Activated CD4-positive, alpha-beta memory T cell treated with anti-CD3 and anti-CD28 coated beads for 36 hours (primary cell): ENCODE measurements around the gene SV2B. TPM values are rescaled to one million over a fixed set of nuclear protein-coding genes. Genes with fewer than 3 reads are reported as not detected.
A peak's percentile ranks its signal among the peaks of the same experiment; 100 is the strongest.

Experiments used
- CTCF ChIA-PET: fragments of 350-600 bp; sonication (Branson Sonifier 250); formaldehyde crosslinking; loops from one replicate; lab custom pipeline; 2021; ENCODE audit warnings: antibody characterized with exemption, inconsistent platforms; lab: Charles Lee
- POLR2A ChIA-PET: fragments of 350-600 bp; sonication (Branson Sonifier 250); formaldehyde crosslinking; loops from one replicate; lab custom pipeline; 2021; ENCODE audit warnings: antibody characterized with exemption; lab: Charles Lee
- DNase-seq: peaks from one replicate; pipeline ENCODE4 v3.0.0-alpha.2; 2020
- H3K27ac Mint-ChIP-seq: one replicate; pipeline ENCODE4 v1.8.0; 2021; ENCODE audit warnings: mixed read lengths
- H3K27me3 Mint-ChIP-seq: one replicate; pipeline ENCODE4 v1.8.0; 2021; ENCODE audit warnings: mixed read lengths
- H3K36me3 Mint-ChIP-seq: one replicate; pipeline ENCODE4 v1.8.0; 2021; ENCODE audit warnings: mixed read lengths
- H3K4me1 Mint-ChIP-seq: one replicate; pipeline ENCODE4 v1.8.0; 2021; ENCODE audit warnings: low read depth, mixed read lengths
- H3K4me3 Mint-ChIP-seq: one replicate; pipeline ENCODE4 v1.8.0; 2021; ENCODE audit warnings: mild to moderate bottlenecking, mixed read lengths
- H3K9me3 Mint-ChIP-seq: one replicate; pipeline ENCODE4 v1.8.0; 2021; ENCODE audit warnings: mixed read lengths
- intact Hi-C: fragments of 100-400 bp; cut with micrococcal nuclease; formaldehyde crosslinking; loops from one replicate; pipeline ENCODE4 v1.15.1; 2023
- total RNA-seq, 2 experiments: library from RNA; stranded (reverse); gene quantifications; one replicate each; pipeline ENCODE4 v1.2.3, GENCODE V29; 2021

Gene SV2B
- total RNA-seq, 2 experiments from 2014 or later: 0.02 to 0.05 TPM

DNA sequence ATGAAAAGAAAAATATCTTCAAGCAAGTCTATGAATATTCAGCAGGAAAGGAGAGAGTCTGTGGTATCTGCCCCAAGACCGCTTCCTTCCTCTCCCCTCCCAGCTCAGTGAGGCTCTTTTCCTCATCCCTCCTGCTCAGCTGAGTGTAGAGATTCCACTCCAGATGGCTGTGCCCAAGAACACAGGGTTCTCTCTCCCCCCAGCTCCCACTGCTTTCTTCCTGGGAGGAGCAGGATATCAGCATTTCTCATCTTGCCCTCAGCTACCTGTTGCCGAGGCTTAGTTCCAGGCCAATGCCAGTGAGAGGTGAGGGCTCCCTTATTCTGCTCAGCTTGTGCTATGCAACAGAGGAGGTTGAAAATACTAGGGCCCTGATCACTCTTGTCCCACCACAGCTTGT is 211.9 kb downstream of the SV2B start:
- H3K9me3 Mint-ChIP-seq: no peaks in the 10 kb centered on the region
- H3K36me3 Mint-ChIP-seq: peaks cover 2% of the 10 kb centered on the region
- no peak overlapping the region for H3K4me3 Mint-ChIP-seq
- no peak overlapping the region for H3K27ac Mint-ChIP-seq
- peak; percentile 44 for DNase-seq
- intact Hi-C loops: no loop called here
- POLR2A ChIA-PET: no interaction called here
- H3K27me3 Mint-ChIP-seq: peaks cover 3% of the 10 kb centered on the region
- CTCF ChIA-PET: interaction anchor here (0.6 to 2.3 kb wide), 4 partner anchors 9 to 394 kb away, joined by 3 to 19 read pairs (median 7); no protein-coding TSS in a partner anchor
- H3K4me1 Mint-ChIP-seq: peaks cover 62% of the 10 kb centered on the region

DNA sequence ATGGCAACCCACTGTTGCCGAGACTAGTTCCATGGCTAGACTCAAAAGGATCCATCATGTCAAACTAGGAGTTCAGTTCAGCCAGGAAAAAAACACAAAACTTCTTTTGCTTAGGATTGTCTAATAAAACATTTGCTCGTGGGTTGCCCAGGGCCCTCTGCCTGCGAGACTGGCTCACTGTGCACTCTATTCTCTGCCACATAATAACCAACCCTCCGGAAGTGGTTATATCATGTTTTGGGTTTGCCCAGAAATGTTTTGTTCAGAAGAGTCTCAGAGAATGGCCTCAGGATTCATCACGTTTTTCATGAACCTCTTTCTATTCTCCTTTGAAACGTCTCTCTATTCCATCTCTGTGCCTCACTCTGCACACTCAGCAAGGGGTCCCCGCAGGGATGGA is 216.1 kb downstream of the SV2B start:
- Mint-ChIP-seq H3K4me1 (peaks cover 59% of the 10 kb centered on the region), H3K9me3 (no peaks in the 10 kb centered on the region), H3K27ac (peak overlapping the region; percentile 38), H3K4me3 (no peak overlapping the region), H3K27me3 (no peaks in the 10 kb centered on the region), H3K36me3 (peaks cover 2% of the 10 kb centered on the region)
- no peak for DNase-seq
- intact Hi-C loops: no loop called here
- CTCF ChIA-PET: no interaction called here
- POLR2A ChIA-PET: no interaction called here

DNA sequence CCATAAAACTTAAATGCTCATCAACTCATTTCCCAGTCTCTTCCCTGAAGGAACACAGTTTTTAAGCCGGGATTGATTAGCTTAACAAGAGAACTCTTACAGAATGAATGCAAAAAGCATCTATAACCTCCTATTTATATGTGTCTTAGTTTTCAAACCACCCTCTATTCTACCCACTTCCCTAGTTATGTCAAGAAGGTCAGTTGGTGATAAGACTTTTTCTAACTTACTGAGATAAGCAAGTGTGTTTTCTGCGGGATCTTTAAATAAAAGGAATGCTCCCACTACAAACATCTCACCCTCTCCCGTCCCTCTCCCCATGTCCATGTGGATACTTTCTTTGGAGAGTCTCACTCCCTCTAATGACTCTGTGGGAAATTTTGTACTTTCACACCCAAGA is 218.5 kb downstream of the SV2B start:
- Mint-ChIP-seq H3K9me3 (no peaks in the 10 kb centered on the region), H3K27ac (no peak overlapping the region), H3K27me3 (no peaks in the 10 kb centered on the region), H3K4me3 (no peak overlapping the region), H3K36me3 (no peaks in the 10 kb centered on the region), H3K4me1 (peaks cover 42% of the 10 kb centered on the region)
- POLR2A ChIA-PET: no interaction called here
- CTCF ChIA-PET: interaction anchor here (1.6 kb wide), 1 partner anchor 17 kb away, joined by 4 read pairs; no protein-coding TSS in a partner anchor
- no peak for DNase-seq
- intact Hi-C loops: no loop called here

DNA sequence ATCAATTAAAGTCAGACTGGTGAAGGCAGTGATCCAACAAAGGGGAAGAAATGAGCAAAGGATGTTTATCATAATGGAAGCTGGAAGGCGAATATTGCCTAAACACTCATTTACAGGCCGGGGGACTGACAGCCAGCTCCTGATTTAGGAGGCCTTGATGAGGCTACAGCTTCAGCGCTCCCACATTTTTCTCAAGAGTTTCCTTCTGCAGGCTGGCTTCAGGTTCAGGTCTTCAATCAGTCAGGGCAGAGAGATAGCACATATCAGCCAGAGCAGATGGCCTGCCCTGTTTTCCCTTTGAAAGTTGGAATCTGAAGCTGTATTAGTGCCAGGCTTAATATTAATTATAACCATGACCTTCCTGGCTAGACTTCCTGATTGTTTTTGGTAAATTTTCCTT is 218.9 kb downstream of the SV2B start:
- CTCF ChIA-PET: interaction anchor here (1.6 kb wide), 1 partner anchor 17 kb away, joined by 4 read pairs; no protein-coding TSS in a partner anchor
- no peak for DNase-seq
- POLR2A ChIA-PET: interaction anchor here (0.7 kb wide), 1 partner anchor 1013 kb away, joined by 3 read pairs; no protein-coding TSS in a partner anchor
- H3K4me1 Mint-ChIP-seq: peaks cover 42% of the 10 kb centered on the region
- H3K4me3 Mint-ChIP-seq: no peak overlapping the region
- no peaks in the 10 kb centered on the region for H3K27me3 Mint-ChIP-seq
- intact Hi-C loops: no loop called here
- H3K9me3 Mint-ChIP-seq: no peaks in the 10 kb centered on the region
- H3K36me3 Mint-ChIP-seq: no peaks in the 10 kb centered on the region
- no peak overlapping the region for H3K27ac Mint-ChIP-seq

DNA sequence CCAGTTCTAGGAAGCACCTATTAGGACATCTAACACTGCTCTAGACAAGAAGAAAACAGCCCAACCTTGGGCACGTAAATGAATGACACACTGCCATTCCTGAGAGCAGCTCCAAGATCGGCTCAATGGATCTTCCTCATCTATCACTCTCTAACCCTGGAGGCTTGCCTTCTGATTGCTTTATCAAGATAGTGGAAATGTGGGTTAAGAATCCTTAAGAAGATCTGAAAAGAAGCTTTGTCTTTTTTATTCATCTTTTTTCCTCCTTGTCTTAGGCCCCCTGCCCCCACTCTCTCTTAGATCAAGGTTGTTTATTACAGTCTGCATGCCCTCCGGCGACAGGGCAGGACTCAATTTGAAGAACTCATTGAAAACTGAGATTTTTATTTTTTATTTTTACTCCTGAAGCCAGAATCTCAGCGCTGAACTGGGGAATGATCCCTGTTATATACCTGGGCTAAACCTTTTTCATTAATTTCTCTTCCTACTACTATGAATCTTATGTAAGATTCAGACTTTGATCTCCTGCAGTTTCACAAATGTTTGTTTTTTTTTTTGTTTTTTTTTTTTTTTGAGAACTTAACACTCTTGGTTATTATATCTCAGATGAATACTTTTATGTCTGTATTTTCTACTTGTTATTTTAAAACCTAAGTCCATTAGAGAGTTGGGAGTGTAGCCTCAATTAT is 219.5 kb downstream of the SV2B start:
- peaks cover 42% of the 10 kb centered on the region for H3K4me1 Mint-ChIP-seq
- intact Hi-C loops: no loop called here
- H3K27me3 Mint-ChIP-seq: no peaks in the 10 kb centered on the region
- H3K9me3 Mint-ChIP-seq: no peaks in the 10 kb centered on the region
- ChIA-PET CTCF (interaction anchor here (1.6 kb wide), 1 partner anchor 18 kb away, joined by 4 read pairs; no protein-coding TSS in a partner anchor), POLR2A (interaction anchor here (0.7 kb wide), 1 partner anchor 1012 kb away, joined by 3 read pairs; no protein-coding TSS in a partner anchor)
- no peak overlapping the region for H3K27ac Mint-ChIP-seq
- DNase-seq: no peak
- no peak overlapping the region for H3K4me3 Mint-ChIP-seq
- no peaks in the 10 kb centered on the region for H3K36me3 Mint-ChIP-seq

DNA sequence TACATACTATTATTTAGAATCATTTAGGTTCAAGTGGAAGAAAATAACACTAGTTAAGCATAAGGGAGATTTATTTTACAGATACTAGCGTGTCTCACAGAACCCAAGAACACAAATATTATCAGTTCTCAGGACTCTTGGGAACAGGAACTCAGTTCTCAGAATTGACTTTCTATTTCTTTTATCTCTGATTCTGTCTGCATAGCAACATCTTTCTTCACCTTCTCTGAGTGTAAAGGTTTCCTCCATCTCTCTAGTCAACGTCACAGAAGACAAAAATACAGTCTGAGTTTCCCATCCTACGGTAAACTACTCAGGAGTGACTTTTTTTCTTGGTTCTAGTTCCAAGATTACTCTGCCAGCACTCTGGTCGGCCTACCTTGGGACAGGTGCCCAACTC is 220.0 kb downstream of the SV2B start:
- intact Hi-C loops: no loop called here
- ChIA-PET POLR2A (no interaction called here), CTCF (no interaction called here)
- no peak for DNase-seq
- Mint-ChIP-seq H3K36me3 (no peaks in the 10 kb centered on the region), H3K27ac (peak overlapping the region; percentile 43), H3K27me3 (no peaks in the 10 kb centered on the region), H3K4me1 (peaks cover 42% of the 10 kb centered on the region), H3K9me3 (no peaks in the 10 kb centered on the region), H3K4me3 (no peak overlapping the region)

DNA sequence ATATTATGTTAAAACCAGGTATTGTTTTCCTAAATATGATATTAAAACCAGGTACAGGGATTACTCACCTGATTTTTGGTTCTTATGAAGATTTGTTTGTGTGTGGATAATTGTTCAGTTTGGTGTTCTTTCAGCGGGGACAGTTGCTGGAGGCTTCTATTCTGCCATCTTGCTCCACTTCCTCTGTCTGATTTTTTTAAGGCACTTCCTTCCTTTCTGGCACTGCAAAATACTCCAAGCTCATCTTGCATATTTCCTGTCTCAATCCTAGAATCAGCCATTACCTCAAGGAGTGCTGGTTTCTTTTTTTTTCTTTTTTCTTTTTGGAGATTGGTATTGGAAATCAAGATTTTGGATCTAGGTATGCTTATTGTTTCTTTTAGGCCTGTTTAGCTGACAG is 229.9 kb downstream of the SV2B start:
- ChIA-PET CTCF (interaction anchor here (0.6 kb wide), 1 partner anchor 59 kb away, joined by 3 read pairs; no protein-coding TSS in a partner anchor), POLR2A (interaction anchor here (0.7 kb wide), 1 partner anchor 582 kb away, joined by 3 read pairs; no protein-coding TSS in a partner anchor)
- intact Hi-C loops: no loop called here
- Mint-ChIP-seq H3K9me3 (peaks cover 2% of the 10 kb centered on the region), H3K4me3 (no peak overlapping the region), H3K27me3 (no peaks in the 10 kb centered on the region), H3K4me1 (peaks cover 10% of the 10 kb centered on the region), H3K36me3 (no peaks in the 10 kb centered on the region), H3K27ac (no peak overlapping the region)
- DNase-seq: no peak

DNA sequence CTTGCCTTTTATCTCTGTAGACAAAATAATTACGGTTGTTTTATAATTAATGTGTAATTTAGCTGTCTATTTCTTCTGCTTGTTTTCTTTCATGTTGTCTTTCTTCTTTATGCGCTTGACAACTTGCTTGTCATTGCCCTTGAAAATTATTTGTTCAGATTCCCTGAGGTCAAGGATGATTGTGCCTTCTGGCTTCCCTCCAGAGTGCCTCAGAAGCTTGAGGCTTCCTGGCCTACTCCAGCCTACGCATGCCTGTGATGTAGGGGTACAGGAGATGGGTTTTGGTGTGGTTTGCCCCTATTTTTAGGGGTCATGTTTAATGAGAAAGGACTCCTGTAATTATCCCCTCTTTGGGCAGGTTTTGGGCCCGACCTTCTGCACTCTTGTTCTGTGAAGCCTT is 231.5 kb downstream of the SV2B start:
- no peak overlapping the region for H3K27ac Mint-ChIP-seq
- POLR2A ChIA-PET: no interaction called here
- H3K4me3 Mint-ChIP-seq: no peak overlapping the region
- H3K4me1 Mint-ChIP-seq: peaks cover 14% of the 10 kb centered on the region
- H3K36me3 Mint-ChIP-seq: no peaks in the 10 kb centered on the region
- DNase-seq: no peak
- H3K9me3 Mint-ChIP-seq: no peaks in the 10 kb centered on the region
- intact Hi-C loops: no loop called here
- no peaks in the 10 kb centered on the region for H3K27me3 Mint-ChIP-seq
- CTCF ChIA-PET: interaction anchor here (1.0 kb wide), 1 partner anchor 165 kb away, joined by 3 read pairs; no protein-coding TSS in a partner anchor

DNA sequence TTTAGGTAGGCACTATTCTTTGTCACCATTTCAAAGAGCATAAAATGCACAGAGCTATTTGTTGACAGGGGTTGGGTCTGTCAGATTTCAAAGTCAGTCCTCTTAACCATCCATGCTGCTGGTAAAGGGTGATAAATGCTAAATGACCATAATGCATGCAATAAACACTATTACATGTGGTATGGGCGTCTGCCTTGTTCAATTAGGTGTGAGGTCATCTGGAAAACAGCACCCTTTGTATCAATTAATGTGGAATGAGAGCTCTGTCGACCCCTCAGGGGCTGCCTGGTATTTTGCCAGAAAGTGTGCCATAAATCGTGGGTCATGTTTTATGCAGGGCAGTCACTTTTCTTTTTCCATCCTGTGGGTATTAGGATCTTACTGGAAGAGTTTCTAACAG is 235.6 kb downstream of the SV2B start:
- POLR2A ChIA-PET: no interaction called here
- Mint-ChIP-seq H3K27ac (no peak overlapping the region), H3K9me3 (no peaks in the 10 kb centered on the region), H3K4me1 (peaks cover 22% of the 10 kb centered on the region), H3K4me3 (no peak overlapping the region), H3K36me3 (no peaks in the 10 kb centered on the region), H3K27me3 (no peaks in the 10 kb centered on the region)
- CTCF ChIA-PET: interaction anchor here (0.7 kb wide), 1 partner anchor 33 kb away, joined by 3 read pairs; no protein-coding TSS in a partner anchor
- intact Hi-C loops: no loop called here
- no peak for DNase-seq

DNA sequence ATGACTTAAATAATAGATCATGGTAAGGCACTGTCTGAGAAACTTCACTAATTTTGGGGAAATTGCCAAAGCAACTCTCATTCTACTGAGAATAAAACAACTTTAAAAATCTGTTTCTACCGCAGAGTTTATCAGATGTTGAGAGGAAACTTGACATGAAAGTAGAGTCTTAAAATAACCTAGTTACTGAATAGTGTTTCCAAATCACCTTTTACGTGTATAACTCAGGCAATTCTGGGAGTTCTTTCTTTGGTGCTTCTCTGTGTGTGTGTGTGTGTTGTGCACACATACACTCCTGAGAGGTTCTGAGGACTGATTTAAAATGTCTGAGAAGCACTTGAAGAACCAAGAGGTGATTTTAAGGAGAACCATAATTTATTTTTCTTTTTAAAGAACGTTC is 236.6 kb downstream of the SV2B start:
- peaks cover 2% of the 10 kb centered on the region for H3K27me3 Mint-ChIP-seq
- intact Hi-C loops: no loop called here
- DNase-seq: no peak
- CTCF ChIA-PET: no interaction called here
- no peaks in the 10 kb centered on the region for H3K9me3 Mint-ChIP-seq
- H3K4me3 Mint-ChIP-seq: no peak overlapping the region
- POLR2A ChIA-PET: no interaction called here
- H3K27ac Mint-ChIP-seq: no peak overlapping the region
- H3K4me1 Mint-ChIP-seq: peaks cover 20% of the 10 kb centered on the region
- H3K36me3 Mint-ChIP-seq: no peaks in the 10 kb centered on the region

DNA sequence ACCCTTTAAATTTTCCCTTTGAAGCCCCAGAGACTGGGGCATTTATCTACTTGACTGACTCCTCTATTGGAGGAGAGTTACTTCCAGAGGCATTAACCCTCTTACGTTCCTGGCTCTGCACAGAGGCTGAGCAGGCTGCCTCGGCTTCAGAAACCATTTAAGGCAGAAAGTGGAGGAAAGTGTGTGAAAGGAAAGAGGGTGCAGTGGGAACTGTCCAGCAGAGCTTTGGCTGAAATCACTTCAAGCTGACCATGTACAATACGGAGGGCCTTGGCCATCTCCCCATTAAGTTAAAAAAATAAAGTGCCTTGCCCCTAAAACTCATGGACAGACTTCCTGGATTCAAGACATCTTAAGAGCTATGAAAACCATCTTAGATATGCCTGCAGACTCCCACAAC is 238.7 kb downstream of the SV2B start:
- Mint-ChIP-seq H3K4me1 (peaks cover 23% of the 10 kb centered on the region), H3K9me3 (no peaks in the 10 kb centered on the region), H3K36me3 (no peaks in the 10 kb centered on the region), H3K27me3 (peaks cover 4% of the 10 kb centered on the region), H3K27ac (no peak overlapping the region), H3K4me3 (no peak overlapping the region)
- intact Hi-C loops: no loop called here
- ChIA-PET CTCF (no interaction called here), POLR2A (no interaction called here)
- peak; percentile 31 for DNase-seq

DNA sequence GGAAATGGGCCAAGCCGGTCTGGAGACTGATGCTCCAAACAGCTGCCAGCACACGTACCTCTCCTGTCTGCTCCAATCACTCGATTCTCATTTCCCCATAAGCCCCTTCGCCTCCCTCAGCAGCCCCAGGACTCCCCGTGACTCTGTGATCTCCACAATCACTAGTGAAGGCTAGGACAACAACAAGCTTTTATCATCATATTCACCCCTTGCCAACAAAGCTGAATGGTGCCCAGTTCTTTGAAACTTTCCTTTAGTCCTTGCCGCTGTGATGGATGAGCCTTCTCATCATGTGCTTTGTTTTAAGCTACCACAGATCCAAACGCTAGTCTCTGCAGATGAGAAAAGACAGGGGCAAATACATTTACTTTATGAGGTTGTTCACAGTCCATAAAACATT is 242.0 kb downstream of the SV2B start:
- Mint-ChIP-seq H3K27ac (no peak overlapping the region), H3K4me1 (peaks cover 15% of the 10 kb centered on the region), H3K9me3 (peaks cover 9% of the 10 kb centered on the region), H3K4me3 (no peak overlapping the region), H3K27me3 (peaks cover 4% of the 10 kb centered on the region), H3K36me3 (no peaks in the 10 kb centered on the region)
- CTCF ChIA-PET: interaction anchor here (0.9 kb wide), 1 partner anchor 39 kb away, joined by 5 read pairs; no protein-coding TSS in a partner anchor
- intact Hi-C loops: no loop called here
- POLR2A ChIA-PET: no interaction called here
- DNase-seq: no peak
